GM19395 (cell line): ENCODE results near the gene MLH1.
"Not testable (repeated sequence)": the region's sequence is repeated elsewhere in the genome, so short reads cannot be mapped to it uniquely, and the experiment has no call there.

ENCODE experiments used
- ATAC-seq: cut with Tn5 transposase; IDR thresholded peaks from one replicate; pipeline ENCODE4 v1.9.1; 2021; ENCODE audit warnings: mild to moderate bottlenecking, moderate library complexity; ENCODE audit not compliant: unreplicated experiment

The MLH1 gene

GRCh38 chr3:37031096-37031682 is 37.9 kb downstream of the MLH1 start:
- no peak for ATAC-seq

GRCh38 chr3:37032961-37033360 is 39.6 kb downstream of the MLH1 start:
- no peak for ATAC-seq

GRCh38 chr3:37037352-37037751 is 44.0 kb downstream of the MLH1 start:
- ATAC-seq: no peak

- no peak for ATAC-seq
Observed at GRCh38 chr3:37039161-37039846, 46.0 kb downstream of the MLH1 start.

GRCh38 chr3:37040231-37040630 is 46.9 kb downstream of the MLH1 start:
- ATAC-seq: no peak

- ATAC-seq: no peak
Observed at GRCh38 chr3:37041546-37042195, 48.4 kb downstream of the MLH1 start.

GRCh38 chr3:37042712-37043111 is 49.4 kb downstream of the MLH1 start:
- ATAC-seq: not testable (repeated sequence)

GRCh38 chr3:37050282-37050681 is 57.0 kb downstream of the MLH1 start:
- no peak for ATAC-seq

- ATAC-seq: no peak
Observed at GRCh38 chr3:37052860-37053259, 59.5 kb downstream of the MLH1 start.

- ATAC-seq: no peak
Observed at GRCh38 chr3:37053337-37053736, 60.0 kb downstream of the MLH1 start.

GRCh38 chr3:37053753-37054152 is 60.4 kb downstream of the MLH1 start:
- no peak for ATAC-seq

GRCh38 chr3:37054370-37054769 is 61.1 kb downstream of the MLH1 start:
- ATAC-seq: peak; percentile 84

- not testable (repeated sequence) for ATAC-seq
Observed at GRCh38 chr3:37055077-37055476, 61.8 kb downstream of the MLH1 start.

GRCh38 chr3:37056826-37057225 is 63.5 kb downstream of the MLH1 start:
- ATAC-seq: no peak

- no peak for ATAC-seq
Observed at GRCh38 chr3:37058117-37058516, 64.8 kb downstream of the MLH1 start.

- no peak for ATAC-seq
Observed at GRCh38 chr3:37064747-37065146, 71.4 kb downstream of the MLH1 start.

GRCh38 chr3:37067577-37067976 is 74.3 kb downstream of the MLH1 start:
- ATAC-seq: no peak

- no peak for ATAC-seq
Observed at GRCh38 chr3:37068031-37068430, 74.7 kb downstream of the MLH1 start.

GRCh38 chr3:37071921-37072320 is 78.6 kb downstream of the MLH1 start:
- ATAC-seq: no peak

GRCh38 chr3:37072892-37073291 is 79.6 kb downstream of the MLH1 start:
- ATAC-seq: no peak

GRCh38 chr3:37074178-37074577 is 80.9 kb downstream of the MLH1 start:
- ATAC-seq: no peak

GRCh38 chr3:37075955-37076354 is 82.6 kb downstream of the MLH1 start:
- no peak for ATAC-seq
